WTC11 (cell line): ENCODE measurements around the gene PPP1R3F. TPM values are rescaled to one million over a fixed set of nuclear protein-coding genes. Genes with fewer than 3 reads are reported as not detected.

Source experiments
- ATAC-seq: fragments of 200-7000 bp; cut with Tn5 transposase; 2 replicates; pipeline ENCODE4 v1.10.0; 2021; ENCODE audit warnings: mild to moderate bottlenecking, moderate library complexity
- CTCF ChIA-PET: fragments of 300-600 bp; sonication (Branson Sonifier 250); formaldehyde crosslinking; loops from one replicate; lab custom pipeline; 2021; ENCODE audit warnings: antibody characterized with exemption; lab: Charles Lee
- POLR2A ChIA-PET: fragments of 350-600 bp; sonication (Branson Sonifier 250); formaldehyde crosslinking; loops from one replicate; lab custom pipeline; 2021; ENCODE audit warnings: antibody characterized with exemption; lab: Charles Lee
- DNase-seq: peaks from one replicate; pipeline ENCODE4 v3.0.0; 2021; ENCODE audit warnings: low spot score
- H3K27ac Mint-ChIP-seq: 2 replicates; pipeline ENCODE4 v1.8.0; 2021; ENCODE audit warnings: mixed read lengths
- H3K27me3 Mint-ChIP-seq: 2 replicates; pipeline ENCODE4 v1.8.0; 2021; ENCODE audit warnings: low read depth, mild to moderate bottlenecking, moderate library complexity, mixed read lengths
- H3K36me3 Mint-ChIP-seq: 2 replicates; pipeline ENCODE4 v1.8.0; 2021; ENCODE audit warnings: mixed read lengths
- H3K4me1 Mint-ChIP-seq: 2 replicates; pipeline ENCODE4 v1.8.0; 2022; ENCODE audit warnings: mixed read lengths
- H3K4me3 Mint-ChIP-seq: 2 replicates; pipeline ENCODE4 v1.8.0; 2021; ENCODE audit warnings: mild to moderate bottlenecking, moderate library complexity, mixed read lengths
- H3K9me3 Mint-ChIP-seq: 2 replicates; pipeline ENCODE4 v1.8.0; 2021; ENCODE audit warnings: mixed read lengths
- AR ChIP-seq: fragments of 250-450 bp; sonication (Bioruptor Pico); IDR thresholded peaks from 2 replicates; pipeline ENCODE4 v1.9.0; 2021; ENCODE audit warnings: mild to moderate bottlenecking
- ELF4 ChIP-seq: sonication (generic); formaldehyde crosslinking; IDR thresholded peaks from 2 replicates; pipeline ENCODE4 v1.8.1; 2022; ENCODE audit warnings: low read depth, mild to moderate bottlenecking, moderate library complexity, missing genetic modification reagents
- ESRRA ChIP-seq: sonication (generic); formaldehyde crosslinking; IDR thresholded peaks from 2 replicates; pipeline ENCODE4 v1.8.1; 2022; ENCODE audit warnings: mild to moderate bottlenecking, missing genetic modification reagents, borderline replicate concordance
- ETV6 ChIP-seq: sonication (generic); formaldehyde crosslinking; IDR thresholded peaks from 2 replicates; pipeline ENCODE4 v1.8.1; 2022; ENCODE audit warnings: mild to moderate bottlenecking, missing genetic modification reagents
- FOXP1 ChIP-seq: sonication (generic); formaldehyde crosslinking; IDR thresholded peaks from 2 replicates; pipeline ENCODE4 v1.8.0; 2022; ENCODE audit warnings: missing genetic modification reagents, mild to moderate bottlenecking, moderate library complexity, borderline replicate concordance
- FOXP4 ChIP-seq: sonication (generic); formaldehyde crosslinking; IDR thresholded peaks from 2 replicates; pipeline ENCODE4 v1.8.0; 2022; ENCODE audit warnings: mild to moderate bottlenecking, missing genetic modification reagents
- IRF2 ChIP-seq: sonication (generic); formaldehyde crosslinking; IDR thresholded peaks from 2 replicates; pipeline ENCODE4 v1.8.0; 2022; ENCODE audit warnings: low read depth, missing genetic modification reagents, borderline replicate concordance
- JUN ChIP-seq: sonication (generic); formaldehyde crosslinking; IDR thresholded peaks from 2 replicates; pipeline ENCODE4 v1.8.0; 2023; ENCODE audit warnings: mild to moderate bottlenecking, missing genetic modification reagents
- MXD4 ChIP-seq: fragments of 250-450 bp; sonication (Bioruptor Pico); IDR thresholded peaks from 2 replicates; pipeline ENCODE4 v1.8.0; 2021; ENCODE audit warnings: mild to moderate bottlenecking, moderate library complexity, borderline replicate concordance
- NFE2L1 ChIP-seq: sonication (generic); formaldehyde crosslinking; IDR thresholded peaks from 2 replicates; pipeline ENCODE4 v1.8.1; 2023; ENCODE audit warnings: missing genetic modification reagents
- OVOL2 ChIP-seq: fragments of 250-450 bp; sonication (Bioruptor Pico); IDR thresholded peaks from 2 replicates; pipeline ENCODE4 v1.9.0; 2021; ENCODE audit warnings: mild to moderate bottlenecking, borderline replicate concordance
- PRRX2 ChIP-seq: fragments of 250-450 bp; sonication (Bioruptor Pico); IDR thresholded peaks from 2 replicates; pipeline ENCODE4 v1.8.0; 2021; ENCODE audit warnings: mild to moderate bottlenecking
- RELA ChIP-seq: sonication (generic); formaldehyde crosslinking; IDR thresholded peaks from 2 replicates; pipeline ENCODE4 v1.8.1; 2022; ENCODE audit warnings: missing genetic modification reagents, mild to moderate bottlenecking, borderline replicate concordance
- ZBTB21 ChIP-seq: sonication (generic); formaldehyde crosslinking; IDR thresholded peaks from 2 replicates; pipeline ENCODE4 v1.8.1; 2023; ENCODE audit warnings: mild to moderate bottlenecking, missing genetic modification reagents, borderline replicate concordance
- ZNF281 ChIP-seq: sonication (generic); formaldehyde crosslinking; IDR thresholded peaks from 2 replicates; pipeline ENCODE4 v1.8.0; 2023; ENCODE audit warnings: mild to moderate bottlenecking, missing genetic modification reagents
- ZNF423 ChIP-seq: fragments of 250-450 bp; sonication (Bioruptor Pico); IDR thresholded peaks from 2 replicates; pipeline ENCODE4 v2.1.2; 2022; ENCODE audit warnings: mild to moderate bottlenecking, moderate library complexity
- total RNA-seq: library from RNA; stranded (reverse); gene quantifications from 3 replicates; pipeline ENCODE4 v1.2.3, GENCODE V29; 2021
- TF ChIP-seq, protein P1 (sequence below): sonication (generic); formaldehyde crosslinking; IDR thresholded peaks from 2 replicates; pipeline ENCODE4 v1.8.1; 2022; ENCODE audit warnings: low read depth, missing genetic modification reagents, borderline replicate concordance
- TF ChIP-seq, protein P2 (sequence below): sonication (generic); formaldehyde crosslinking; conservative IDR thresholded peaks from 2 replicates; pipeline ENCODE4 v1.8.1; 2022; ENCODE audit warnings: mild to moderate bottlenecking, missing genetic modification reagents
- TF ChIP-seq, protein P3 (sequence below): fragments of 250-450 bp; sonication (Bioruptor Pico); IDR thresholded peaks from 2 replicates; pipeline ENCODE4 v1.8.0; 2021; ENCODE audit warnings: mild to moderate bottlenecking

PPP1R3F gene
- total RNA-seq, 1 experiment from 2014 or later, result 7.0 TPM

- TF ChIP-seq, protein P1, sequence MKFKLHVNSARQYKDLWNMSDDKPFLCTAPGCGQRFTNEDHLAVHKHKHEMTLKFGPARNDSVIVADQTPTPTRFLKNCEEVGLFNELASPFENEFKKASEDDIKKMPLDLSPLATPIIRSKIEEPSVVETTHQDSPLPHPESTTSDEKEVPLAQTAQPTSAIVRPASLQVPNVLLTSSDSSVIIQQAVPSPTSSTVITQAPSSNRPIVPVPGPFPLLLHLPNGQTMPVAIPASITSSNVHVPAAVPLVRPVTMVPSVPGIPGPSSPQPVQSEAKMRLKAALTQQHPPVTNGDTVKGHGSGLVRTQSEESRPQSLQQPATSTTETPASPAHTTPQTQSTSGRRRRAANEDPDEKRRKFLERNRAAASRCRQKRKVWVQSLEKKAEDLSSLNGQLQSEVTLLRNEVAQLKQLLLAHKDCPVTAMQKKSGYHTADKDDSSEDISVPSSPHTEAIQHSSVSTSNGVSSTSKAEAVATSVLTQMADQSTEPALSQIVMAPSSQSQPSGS, result no peak
- no peak for TF ChIP-seq PRRX2 (CRISPR knock-in tag)
- TF ChIP-seq ZBTB21 (CRISPR knock-in tag), result no peak
- no peak for TF ChIP-seq ZNF281 (CRISPR knock-in tag)
- TF ChIP-seq, protein P2, sequence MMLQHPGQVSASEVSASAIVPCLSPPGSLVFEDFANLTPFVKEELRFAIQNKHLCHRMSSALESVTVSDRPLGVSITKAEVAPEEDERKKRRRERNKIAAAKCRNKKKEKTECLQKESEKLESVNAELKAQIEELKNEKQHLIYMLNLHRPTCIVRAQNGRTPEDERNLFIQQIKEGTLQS, result no peak
- TF ChIP-seq MXD4 (CRISPR knock-in tag), result no peak
- no peak for TF ChIP-seq RELA (CRISPR knock-in tag)
- no peak for TF ChIP-seq FOXP1
- TF ChIP-seq OVOL2 (CRISPR knock-in tag), result no peak
- no peak for TF ChIP-seq ZNF423 (CRISPR knock-in tag)
Observed at GRCh38 chrX:49237060-49237459, 32.5 kb upstream of the PPP1R3F start (continued).

- Mint-ChIP-seq H3K27me3 (no peaks in the 10 kb centered on the region; the same call in 1 of the 2 replicates), H3K4me1 (no peaks in the 10 kb centered on the region), H3K9me3 (no peaks in the 10 kb centered on the region), H3K27ac (no peak overlapping the region), H3K4me3 (no peak overlapping the region), H3K36me3 (no peaks in the 10 kb centered on the region)
- ChIA-PET POLR2A (no interaction called here), CTCF (no interaction called here)
- ATAC-seq (no peak), DNase-seq (no peak)
- no peak for TF ChIP-seq ZNF281 (CRISPR knock-in tag)
- TF ChIP-seq, protein P3, sequence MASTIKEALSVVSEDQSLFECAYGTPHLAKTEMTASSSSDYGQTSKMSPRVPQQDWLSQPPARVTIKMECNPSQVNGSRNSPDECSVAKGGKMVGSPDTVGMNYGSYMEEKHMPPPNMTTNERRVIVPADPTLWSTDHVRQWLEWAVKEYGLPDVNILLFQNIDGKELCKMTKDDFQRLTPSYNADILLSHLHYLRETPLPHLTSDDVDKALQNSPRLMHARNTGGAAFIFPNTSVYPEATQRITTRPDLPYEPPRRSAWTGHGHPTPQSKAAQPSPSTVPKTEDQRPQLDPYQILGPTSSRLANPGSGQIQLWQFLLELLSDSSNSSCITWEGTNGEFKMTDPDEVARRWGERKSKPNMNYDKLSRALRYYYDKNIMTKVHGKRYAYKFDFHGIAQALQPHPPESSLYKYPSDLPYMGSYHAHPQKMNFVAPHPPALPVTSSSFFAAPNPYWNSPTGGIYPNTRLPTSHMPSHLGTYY (CRISPR knock-in tag), result no peak
- TF ChIP-seq IRF2, result no peak
- no peak for TF ChIP-seq OVOL2 (CRISPR knock-in tag)
- TF ChIP-seq MXD4 (CRISPR knock-in tag), result no peak
- no peak for TF ChIP-seq ETV6
- TF ChIP-seq JUN (CRISPR knock-in tag), result no peak
- TF ChIP-seq AR (CRISPR knock-in tag), result no peak
- TF ChIP-seq ELF4, result no peak
- no peak for TF ChIP-seq NFE2L1 (CRISPR knock-in tag)
- no peak for TF ChIP-seq ESRRA
- TF ChIP-seq FOXP4 (CRISPR knock-in tag), result no peak
Observed at GRCh38 chrX:49238735-49239134, 30.9 kb upstream of the PPP1R3F start.
